HL-60/S4 (cell line): ENCODE data around the gene CDH26.
"Not testable (repeated sequence)": the region's sequence is repeated elsewhere in the genome, so short reads cannot be mapped to it uniquely, and the experiment has no call there.

ENCODE experiments used
- in situ Hi-C: fragments of 300-500 bp; cut with MboI; formaldehyde crosslinking; loops from 2 replicates; pipeline ENCODE4 v1.14.3; 2022; ENCODE audit warnings: low sequenced_read_pairs

The CDH26 gene

DNA sequence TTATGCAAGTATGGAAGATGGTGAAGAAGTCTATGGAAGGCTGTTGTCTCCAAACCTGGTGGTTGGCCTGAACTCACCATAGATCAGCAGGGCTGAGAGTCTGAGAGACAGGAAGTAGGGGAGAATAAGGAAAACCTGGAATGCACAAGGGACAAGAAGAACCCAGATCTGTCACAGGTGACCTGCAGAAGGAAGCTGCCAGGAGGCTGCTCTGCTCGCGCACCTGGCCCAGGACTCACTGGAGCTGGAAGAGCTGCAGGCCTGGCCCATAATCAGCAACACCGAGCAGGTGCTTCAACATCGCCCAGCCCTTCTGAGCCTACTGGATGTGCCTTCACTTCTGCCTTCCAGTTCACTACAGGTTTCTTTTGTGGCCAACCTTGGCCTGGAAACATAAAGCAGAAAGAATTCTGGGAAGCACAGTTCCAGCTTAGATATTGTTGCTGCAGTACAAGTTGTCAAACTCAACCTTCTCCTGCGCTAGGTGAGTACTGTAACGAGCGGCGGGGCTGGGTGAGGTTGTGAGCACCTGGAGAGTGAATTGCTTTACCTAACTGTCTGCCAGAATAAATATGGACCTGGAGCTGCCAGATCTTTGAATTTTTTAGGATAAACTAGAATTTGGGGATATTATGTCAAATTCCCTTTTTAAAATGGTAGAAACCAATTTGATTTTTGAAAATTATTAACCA is 82.4 kb downstream of the CDH26 start:
- in situ Hi-C loops: no loop called here

DNA sequence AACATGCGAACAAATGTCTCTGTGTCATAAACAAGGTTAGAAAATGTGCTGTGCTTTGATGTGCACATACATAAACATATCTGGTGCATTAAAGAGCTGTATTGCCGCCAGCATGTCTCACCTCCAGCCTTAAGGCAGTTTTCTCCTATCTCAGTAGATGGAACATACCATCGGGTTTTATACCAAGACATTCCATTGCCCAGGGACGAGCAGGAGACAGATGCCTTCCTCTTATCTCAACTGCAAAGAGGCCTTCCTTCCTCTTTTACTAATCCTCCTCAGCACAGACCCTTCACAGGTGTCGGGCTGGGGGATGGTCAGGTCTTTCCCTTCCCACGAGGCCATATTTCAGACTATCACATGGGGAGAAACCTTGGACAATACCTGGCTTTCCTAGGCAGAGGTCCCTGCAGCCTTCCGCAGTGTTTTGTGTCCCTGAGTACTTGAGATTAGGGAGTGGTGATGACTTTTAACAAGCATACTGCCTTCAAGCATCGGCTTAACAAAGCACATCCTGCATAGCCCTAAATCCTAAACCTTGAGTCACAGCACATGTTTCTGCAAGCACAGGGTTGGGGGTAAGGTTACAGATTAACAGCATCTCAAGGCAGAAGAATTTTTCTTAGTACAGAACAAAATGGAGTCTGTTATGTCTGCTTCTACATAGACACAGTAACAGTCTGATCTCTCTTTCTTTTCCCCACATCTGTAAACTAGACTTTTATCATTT is 83.4 kb downstream of the CDH26 start:
- in situ Hi-C loops: not testable (repeated sequence)

DNA sequence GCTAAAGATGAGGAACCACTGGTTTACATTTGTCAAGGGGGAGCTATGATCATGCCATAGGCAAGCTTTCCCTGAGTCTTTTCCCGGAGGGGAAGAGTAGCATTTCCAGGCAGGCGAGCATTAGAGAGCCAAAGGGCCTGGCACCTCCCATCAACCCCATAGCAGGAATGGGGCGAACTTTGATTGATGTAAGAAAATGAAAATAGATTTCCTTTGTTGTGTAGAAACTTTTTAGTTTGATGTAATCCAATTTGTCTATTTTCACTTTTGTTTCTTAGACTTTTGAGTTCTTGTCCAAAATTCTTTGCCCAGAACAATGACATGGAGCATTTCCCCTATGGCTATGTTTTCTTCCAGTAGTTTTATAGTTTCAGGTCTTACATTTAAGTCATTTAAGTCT is 85.2 kb downstream of the CDH26 start:
- in situ Hi-C loops: no loop called here

DNA sequence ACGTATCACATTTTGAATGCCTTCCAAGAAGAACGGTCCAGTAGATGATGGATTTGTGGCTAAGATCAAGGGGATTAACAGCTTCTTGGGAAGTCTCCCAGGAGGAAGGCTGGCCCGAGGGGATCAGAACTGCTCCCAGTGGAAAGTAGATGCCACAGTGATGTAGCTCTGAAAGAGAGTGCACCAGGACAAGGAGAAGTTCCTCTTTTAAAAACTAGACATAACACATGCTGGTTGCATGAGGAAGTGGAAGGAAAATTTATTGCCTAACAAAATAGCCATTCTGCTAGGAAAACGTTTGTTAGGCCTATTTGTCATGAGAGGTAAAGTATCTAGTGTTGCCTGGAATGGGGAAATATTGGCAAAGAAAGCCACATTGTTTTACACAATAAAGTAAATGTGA is 87.8 kb downstream of the CDH26 start:
- in situ Hi-C loops: no loop called here

DNA sequence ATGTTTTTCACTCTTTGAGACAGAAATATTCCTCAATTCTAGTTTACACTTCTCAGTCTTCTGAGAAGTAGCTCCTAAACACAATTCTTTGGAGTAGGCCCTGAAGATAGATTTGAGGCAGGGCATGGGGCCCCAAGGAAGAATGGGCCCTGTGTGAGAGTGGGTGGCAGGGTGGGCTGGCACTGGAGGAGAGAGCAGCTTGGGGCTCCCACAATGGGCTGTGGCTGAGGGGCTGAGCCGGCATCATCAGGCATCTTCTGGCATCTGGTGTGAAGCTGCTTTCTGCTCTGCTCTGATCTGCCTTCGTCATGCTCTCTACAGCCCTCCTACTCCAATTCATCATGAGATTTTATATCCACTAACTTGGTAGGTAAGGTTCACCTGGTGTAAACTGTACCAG is 88.2 kb downstream of the CDH26 start:
- in situ Hi-C loops: no loop called here

DNA sequence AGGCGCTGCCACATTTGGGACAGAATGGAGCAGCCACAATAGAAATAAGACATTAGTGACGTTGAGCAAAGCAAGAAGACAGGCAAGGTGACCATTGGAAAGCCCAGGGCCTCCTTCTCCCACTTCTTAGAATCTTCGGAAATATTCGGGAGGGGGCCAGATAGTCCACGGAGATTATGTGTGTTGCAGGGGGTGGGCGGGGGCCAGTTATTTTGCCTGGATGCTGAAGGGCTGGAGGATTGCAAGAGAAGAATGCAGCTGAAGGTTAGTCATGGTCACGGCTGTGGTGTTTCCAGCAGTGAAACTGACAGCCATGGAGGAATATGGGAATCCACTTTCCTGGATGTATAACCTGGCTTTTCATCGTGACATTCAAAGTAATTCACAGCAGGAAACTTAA is 88.6 kb downstream of the CDH26 start:
- in situ Hi-C loops: no loop called here

DNA sequence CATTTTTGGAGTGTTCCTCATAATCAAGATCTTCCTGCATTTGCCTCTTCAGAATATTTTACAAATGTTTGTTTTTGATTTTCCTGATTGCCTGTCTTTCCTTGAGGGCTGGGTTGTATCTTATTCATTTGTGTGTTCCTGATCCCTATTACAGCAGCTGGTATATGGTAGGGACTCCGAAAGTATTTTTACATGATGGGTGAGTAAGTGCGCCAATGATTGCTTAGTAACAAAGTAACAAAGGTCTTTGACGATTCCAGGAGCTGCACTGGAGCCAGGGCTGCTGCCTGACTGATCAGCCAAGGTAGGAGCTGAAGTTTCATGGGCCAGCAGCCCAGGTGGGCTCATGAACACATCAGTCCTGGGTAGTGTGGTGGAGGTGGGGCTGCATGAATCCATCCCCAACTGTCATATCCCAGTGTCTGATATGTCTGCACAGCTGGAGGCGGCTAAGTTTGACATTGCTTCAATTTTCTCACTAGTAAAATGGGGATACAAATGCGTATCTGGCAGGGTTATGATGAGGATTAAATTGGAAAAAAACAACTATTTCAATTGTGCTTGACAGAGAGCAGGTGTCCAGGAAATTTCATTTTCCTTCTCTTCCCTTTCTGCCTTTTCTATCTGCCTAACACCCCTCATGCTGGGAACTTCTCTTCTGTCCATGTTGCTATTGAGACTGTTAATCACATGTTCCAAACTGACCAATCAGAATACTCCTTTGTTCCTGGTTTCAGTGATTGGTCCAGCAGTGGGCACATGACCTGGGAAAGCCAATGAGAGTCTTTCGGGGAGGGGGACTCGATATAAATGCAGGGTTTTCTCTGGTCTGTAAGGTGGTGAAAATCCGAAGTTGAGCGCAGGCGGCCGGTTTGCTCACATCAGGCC is 90.7 kb downstream of the CDH26 start:
- in situ Hi-C loops: no loop called here

DNA sequence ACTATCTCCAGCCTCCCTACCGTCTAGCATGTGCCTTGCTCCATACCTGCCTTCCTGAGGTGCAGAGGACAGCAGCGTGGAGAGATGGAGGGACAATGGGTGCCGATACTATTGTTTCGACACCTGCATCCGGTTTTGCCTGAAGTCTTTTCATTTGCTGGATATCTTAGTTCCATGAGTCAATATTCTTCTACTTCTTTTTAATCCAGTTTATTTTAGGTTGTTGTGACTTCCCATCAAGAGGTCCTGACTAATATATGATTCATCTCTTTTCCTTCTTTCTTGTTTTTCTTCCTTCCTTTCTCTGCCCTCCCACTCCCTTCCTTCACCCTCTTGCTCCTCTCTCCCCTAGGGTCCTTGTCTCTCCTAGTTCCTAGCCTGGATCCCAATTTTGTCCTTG is 91.4 kb downstream of the CDH26 start:
- in situ Hi-C loops: no loop called here

DNA sequence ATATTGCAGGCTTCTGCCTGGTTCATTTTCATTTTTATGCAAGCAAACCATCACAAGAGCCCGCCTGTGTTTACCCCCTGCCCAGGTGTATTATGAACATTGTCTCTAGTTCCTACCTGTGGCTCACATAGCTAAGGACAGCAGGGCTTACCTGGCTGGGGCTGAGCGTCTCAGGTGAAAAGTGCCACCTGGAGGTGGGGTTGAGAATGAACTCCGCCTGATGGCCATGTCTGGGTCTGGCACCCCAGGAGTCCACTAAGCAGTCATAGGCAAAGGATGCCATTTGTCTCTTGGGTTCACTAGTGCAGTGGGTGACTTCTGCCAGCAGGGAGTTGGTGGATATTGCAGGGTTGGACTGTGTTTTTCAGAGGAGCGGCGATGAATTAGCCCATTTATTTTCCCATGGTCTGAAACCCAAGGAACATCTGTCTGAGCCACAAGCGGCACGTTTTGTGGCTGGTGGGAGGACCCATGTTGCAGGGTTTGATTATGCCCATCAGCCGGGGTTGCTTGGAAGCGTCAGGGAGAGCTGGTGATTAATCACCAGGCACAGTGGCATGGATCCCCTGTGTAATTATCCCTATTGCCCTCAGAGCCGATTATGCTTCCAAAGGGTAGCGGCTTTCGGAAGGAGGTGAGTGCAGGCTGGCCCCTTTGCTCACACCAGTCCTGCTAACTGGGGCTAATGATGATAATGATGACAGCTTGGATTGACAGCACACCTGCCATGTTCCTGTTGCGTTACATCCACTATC is 92.1 kb downstream of the CDH26 start:
- in situ Hi-C loops: no loop called here

DNA sequence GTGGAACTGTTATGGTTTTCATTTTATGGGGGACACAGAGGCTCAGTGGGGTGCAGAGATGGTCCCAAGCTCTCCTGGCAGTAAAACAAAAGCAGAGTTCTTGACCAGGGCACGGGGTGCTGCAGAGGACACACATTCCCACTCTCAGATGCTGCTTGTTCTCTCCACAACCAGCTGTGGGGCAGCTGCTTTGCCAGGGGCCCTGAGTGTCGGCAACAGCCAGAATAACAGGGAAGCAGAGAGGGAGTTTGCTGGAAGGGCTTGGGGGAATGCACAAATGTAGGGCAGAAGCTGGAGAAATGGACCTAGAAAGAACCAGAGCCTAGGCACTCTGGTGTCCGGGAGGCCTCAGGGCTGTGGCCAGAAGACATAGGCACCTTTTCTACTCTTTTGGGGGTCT is 93.7 kb downstream of the CDH26 start:
- in situ Hi-C loops: no loop called here

DNA sequence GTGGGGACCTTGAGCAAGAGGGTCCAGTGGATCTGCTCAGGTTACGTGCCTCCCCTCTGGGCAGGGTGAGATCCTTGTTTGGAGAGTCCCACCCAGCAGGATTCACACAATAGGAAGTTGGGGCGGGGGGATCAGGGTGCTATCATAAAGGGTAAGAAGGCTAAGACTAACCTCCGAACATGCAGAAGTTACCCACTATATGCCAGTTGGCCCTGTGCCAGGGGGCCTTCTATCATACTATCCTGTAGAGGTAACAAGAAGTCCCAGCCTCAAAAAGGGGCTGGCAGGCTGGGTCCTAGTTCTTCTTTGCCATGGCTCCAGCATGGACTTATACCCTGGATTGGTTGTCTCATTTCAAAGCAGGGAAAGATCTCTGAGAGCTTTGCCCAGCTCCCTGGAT is 94.1 kb downstream of the CDH26 start:
- in situ Hi-C loops: no loop called here

DNA sequence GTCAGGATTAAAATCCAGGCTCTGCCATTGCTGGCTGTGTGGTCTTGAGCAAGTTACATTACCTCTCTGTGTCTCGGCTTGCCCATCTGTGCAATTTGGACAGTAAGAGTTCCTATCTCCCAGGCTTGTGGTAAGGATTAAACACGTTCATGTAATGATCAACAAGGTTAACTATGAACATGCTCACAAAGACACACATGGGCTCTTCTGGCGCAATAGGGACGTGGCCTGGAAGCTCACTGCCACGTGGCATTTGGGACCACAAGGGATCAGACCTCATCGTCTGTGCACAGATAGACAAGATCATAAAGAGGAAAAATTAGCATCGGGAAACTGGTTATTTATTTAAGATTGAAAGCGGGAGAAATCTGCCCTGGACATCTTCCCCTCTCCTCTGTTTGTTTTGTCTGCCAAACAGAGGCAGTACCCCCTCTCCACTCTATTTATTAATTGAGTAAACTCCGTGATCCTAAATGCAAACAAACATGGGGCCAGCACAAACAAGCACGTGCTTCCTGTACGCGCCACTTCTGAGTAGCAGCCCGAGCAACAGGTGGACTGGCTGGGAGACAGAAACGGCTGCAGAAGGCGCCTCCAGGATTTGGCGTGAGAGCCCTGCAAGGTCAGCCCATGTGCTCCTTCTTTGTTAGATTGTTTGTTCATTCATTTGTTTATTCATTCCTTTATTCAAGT is 95.0 kb downstream of the CDH26 start:
- in situ Hi-C loops: no loop called here

DNA sequence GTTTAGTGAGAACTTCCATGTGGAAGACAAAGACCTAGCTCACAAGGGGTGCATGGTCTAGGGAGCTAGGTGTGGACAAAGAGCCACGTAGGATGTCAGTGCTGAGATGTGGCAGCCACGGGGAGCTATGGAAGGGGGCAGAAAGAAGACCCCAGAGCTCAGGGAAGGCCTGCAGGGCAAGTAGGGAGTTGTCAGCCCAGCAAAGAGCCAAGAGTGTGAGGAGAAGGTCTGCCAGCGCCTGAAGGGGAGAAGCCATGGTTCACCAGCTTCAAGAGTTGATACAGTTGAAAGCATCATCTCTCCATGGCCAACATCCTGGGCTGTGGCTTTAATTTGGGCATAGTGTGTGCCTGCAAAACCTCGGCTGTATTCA is 95.6 kb downstream of the CDH26 start:
- in situ Hi-C loops: no loop called here

DNA sequence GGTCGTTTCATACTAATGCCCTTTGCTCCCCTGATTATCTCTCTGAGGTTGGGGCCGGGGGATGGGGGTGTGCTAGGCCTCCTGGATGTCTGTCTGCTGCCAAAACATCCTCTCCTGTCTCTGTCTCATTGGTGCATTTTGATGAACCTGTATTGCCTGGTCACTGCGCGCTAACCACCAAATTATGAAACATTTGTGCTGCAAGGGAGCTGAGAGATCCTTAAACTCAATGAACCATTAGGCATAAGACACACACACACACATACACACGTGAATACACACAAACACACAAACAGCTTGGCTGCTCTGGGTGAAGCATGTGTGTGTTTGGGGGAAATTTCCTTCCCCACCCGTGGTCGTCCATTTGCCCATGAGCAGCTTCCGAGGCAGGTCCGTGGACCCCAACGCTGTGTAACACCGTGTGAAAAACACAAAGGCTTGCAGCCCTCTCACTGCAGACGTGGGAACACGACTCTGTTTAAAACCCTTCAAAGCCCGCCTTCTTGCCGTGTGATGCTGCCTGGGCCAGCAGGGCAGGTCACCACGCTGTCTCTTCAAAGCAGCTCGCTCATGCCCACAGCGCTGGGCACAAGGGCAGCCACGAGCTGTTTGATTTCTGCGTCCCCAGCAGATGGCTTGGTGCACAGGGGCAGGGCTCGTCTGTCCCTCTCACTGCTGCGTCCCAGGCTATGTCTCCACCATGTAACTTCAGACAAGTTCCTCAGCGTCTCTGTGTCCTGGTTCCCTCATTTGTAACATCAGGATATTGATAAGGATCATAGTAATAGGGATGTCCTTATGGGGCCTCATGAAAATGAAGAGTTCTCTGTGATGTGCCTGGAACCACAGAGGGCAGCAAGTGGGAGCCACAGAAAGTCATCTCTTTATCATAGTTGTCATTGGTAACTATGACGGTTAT is 96.8 kb downstream of the CDH26 start:
- in situ Hi-C loops: no loop called here

DNA sequence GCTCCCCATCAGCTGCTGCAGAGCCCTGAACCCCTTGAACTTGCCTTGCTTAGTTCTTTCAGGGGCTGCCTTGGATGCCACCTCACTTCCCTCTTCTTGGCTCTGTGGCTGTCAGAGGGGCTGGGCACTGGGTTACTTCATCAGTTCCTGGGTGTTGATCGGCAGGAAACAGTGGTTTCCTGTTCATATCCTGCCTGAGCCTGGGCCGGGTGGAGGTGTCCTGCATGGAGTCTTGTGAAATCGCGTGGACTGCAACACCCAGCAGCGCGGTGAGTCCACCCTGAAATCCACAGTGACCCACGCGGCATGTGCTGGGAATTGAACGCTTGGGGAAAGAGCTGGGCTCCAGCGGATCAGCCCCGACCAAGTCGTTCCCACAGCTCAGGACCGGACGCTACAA is 97.5 kb downstream of the CDH26 start:
- in situ Hi-C loops: no loop called here

DNA sequence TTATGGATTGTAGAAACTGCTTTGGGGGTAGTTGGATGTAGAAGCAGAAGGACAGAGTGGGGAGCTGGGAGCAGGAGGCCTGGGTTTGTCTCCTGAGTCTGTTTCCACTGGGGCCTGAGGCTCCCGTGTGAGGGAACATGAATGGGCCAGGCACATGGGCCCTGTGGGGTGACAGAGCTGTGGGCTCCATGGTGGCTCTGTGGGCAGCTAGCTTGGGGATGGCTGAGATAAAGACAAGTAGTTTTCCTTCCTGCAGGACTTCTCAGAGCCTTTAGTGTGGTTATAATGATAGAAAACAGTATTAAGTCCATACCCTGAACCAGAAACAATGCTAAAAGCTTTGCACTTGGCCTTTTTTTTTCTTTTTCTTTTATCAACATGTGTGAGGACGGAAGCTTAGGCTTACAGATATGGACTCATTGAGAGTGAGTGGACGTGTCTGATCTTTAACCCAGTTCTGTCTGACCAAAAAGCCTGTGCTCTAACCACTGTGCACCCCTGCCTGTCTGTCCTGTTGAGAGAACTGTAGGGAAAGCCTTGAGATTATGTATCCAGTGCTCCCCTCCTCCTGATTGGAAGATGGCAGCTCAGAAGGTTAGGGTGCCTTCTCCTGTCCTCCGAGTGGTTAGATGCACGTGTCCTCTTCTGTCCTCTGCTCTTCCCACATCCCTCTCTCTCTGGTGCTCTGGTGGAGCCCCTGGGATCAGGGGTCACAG is 98.3 kb downstream of the CDH26 start:
- in situ Hi-C loops: no loop called here

DNA sequence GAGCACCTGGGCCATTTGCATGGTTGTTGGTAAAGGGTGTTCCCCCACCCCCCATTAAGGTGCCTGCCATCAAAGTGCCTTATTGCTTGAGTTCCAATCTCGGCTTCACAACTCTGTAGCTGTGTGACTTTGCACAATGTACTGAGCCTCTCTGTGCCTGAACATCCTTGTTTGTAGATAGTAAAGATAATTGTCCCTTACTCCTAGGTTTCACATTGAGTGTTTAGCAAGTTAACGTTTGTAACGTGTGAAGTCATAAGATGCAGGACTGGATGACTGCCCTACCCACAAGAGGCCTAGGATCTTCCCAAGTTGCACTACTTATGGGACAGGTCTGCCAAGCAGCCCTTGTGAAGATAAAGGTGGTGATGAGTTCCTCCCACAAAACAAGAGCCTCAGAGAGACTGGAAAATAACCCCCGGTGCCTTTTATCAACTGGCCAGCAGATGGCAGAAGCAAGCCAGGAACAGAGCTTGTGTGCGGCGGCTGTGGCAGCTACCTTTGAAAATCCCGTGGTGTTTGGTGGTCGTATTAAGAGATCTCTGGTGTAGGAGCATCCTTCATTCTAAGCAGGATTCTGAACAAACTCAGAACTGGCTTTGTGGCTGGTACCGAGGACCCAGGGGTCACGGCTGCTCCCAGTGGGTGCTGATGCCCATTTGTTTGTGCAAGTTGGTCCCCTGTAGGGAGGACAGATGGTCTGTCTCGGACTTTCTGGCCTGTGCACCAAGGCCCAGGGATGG is 99.1 kb downstream of the CDH26 start:
- in situ Hi-C loops: no loop called here
